WTC11 (cell line): ENCODE data around the gene APOL3. TPM values are rescaled to one million over a fixed set of nuclear protein-coding genes. Genes with fewer than 3 reads are reported as not detected.

Experiments used
- ATAC-seq: fragments of 200-7000 bp; cut with Tn5 transposase; 2 replicates; pipeline ENCODE4 v1.10.0; 2021; ENCODE audit warnings: mild to moderate bottlenecking, moderate library complexity
- CTCF ChIA-PET: fragments of 300-600 bp; sonication (Branson Sonifier 250); formaldehyde crosslinking; loops from one replicate; lab custom pipeline; 2021; ENCODE audit warnings: antibody characterized with exemption; lab: Charles Lee
- POLR2A ChIA-PET: fragments of 350-600 bp; sonication (Branson Sonifier 250); formaldehyde crosslinking; loops from one replicate; lab custom pipeline; 2021; ENCODE audit warnings: antibody characterized with exemption; lab: Charles Lee
- DNase-seq: peaks from one replicate; pipeline ENCODE4 v3.0.0; 2021; ENCODE audit warnings: low spot score
- H3K27ac Mint-ChIP-seq: 2 replicates; pipeline ENCODE4 v1.8.0; 2021; ENCODE audit warnings: mixed read lengths
- H3K27me3 Mint-ChIP-seq: 2 replicates; pipeline ENCODE4 v1.8.0; 2021; ENCODE audit warnings: low read depth, mild to moderate bottlenecking, moderate library complexity, mixed read lengths
- H3K36me3 Mint-ChIP-seq: 2 replicates; pipeline ENCODE4 v1.8.0; 2021; ENCODE audit warnings: mixed read lengths
- H3K4me1 Mint-ChIP-seq: 2 replicates; pipeline ENCODE4 v1.8.0; 2022; ENCODE audit warnings: mixed read lengths
- H3K4me3 Mint-ChIP-seq: 2 replicates; pipeline ENCODE4 v1.8.0; 2021; ENCODE audit warnings: mild to moderate bottlenecking, moderate library complexity, mixed read lengths
- H3K9me3 Mint-ChIP-seq: 2 replicates; pipeline ENCODE4 v1.8.0; 2021; ENCODE audit warnings: mixed read lengths
- ATF6 ChIP-seq: sonication (generic); formaldehyde crosslinking; IDR thresholded peaks from 2 replicates; pipeline ENCODE4 v1.8.1; 2023; ENCODE audit warnings: mild to moderate bottlenecking, missing genetic modification reagents
- CBFB ChIP-seq: sonication (generic); formaldehyde crosslinking; IDR thresholded peaks from 2 replicates; pipeline ENCODE4 v1.8.1; 2022; ENCODE audit warnings: mild to moderate bottlenecking, low read depth, missing genetic modification reagents
- CTCF ChIP-seq: fragments of 200-600 bp; IDR thresholded peaks from 2 replicates; pipeline ENCODE4 v1.8.0; 2022; ENCODE audit warnings: antibody characterized with exemption
- E2F1 ChIP-seq: sonication (generic); formaldehyde crosslinking; IDR thresholded peaks from 2 replicates; pipeline ENCODE4 v1.8.0; 2022; ENCODE audit warnings: mild to moderate bottlenecking, missing genetic modification reagents
- E2F4 ChIP-seq: sonication (generic); formaldehyde crosslinking; IDR thresholded peaks from 2 replicates; pipeline ENCODE4 v1.8.1; 2022; ENCODE audit warnings: low read depth, mild to moderate bottlenecking, moderate library complexity, missing genetic modification reagents, borderline replicate concordance
- E2F5 ChIP-seq: sonication (generic); formaldehyde crosslinking; IDR thresholded peaks from 2 replicates; pipeline ENCODE4 v1.8.1; 2022; ENCODE audit warnings: mild to moderate bottlenecking, moderate library complexity, missing genetic modification reagents
- FOXK1 ChIP-seq: sonication (generic); formaldehyde crosslinking; IDR thresholded peaks from 2 replicates; pipeline ENCODE4 v1.8.0; 2022; ENCODE audit warnings: mild to moderate bottlenecking, moderate library complexity, missing genetic modification reagents
- NFATC4 ChIP-seq: fragments of 250-450 bp; sonication (Bioruptor Pico); IDR thresholded peaks from 2 replicates; pipeline ENCODE4 v1.9.0; 2021; ENCODE audit warnings: mild to moderate bottlenecking
- NR1H2 ChIP-seq: sonication (generic); formaldehyde crosslinking; IDR thresholded peaks from 2 replicates; pipeline ENCODE4 v1.9.0; 2021; ENCODE audit warnings: mild to moderate bottlenecking, moderate library complexity, missing genetic modification reagents
- PREB ChIP-seq: sonication (generic); formaldehyde crosslinking; IDR thresholded peaks from 2 replicates; pipeline ENCODE4 v1.8.1; 2022; ENCODE audit warnings: mild to moderate bottlenecking, missing genetic modification reagents, moderate library complexity, borderline replicate concordance
- SMAD3 ChIP-seq: sonication (generic); formaldehyde crosslinking; IDR thresholded peaks from 2 replicates; pipeline ENCODE4 v1.8.0; 2022; ENCODE audit warnings: missing genetic modification reagents, mild to moderate bottlenecking, borderline replicate concordance
- SOX15 ChIP-seq: fragments of 250-450 bp; sonication (Bioruptor Pico); IDR thresholded peaks from 2 replicates; pipeline ENCODE4 v1.9.0; 2021; ENCODE audit warnings: mild to moderate bottlenecking
- TCF7 ChIP-seq: sonication (generic); formaldehyde crosslinking; IDR thresholded peaks from 2 replicates; pipeline ENCODE4 v1.8.0; 2022; ENCODE audit warnings: mild to moderate bottlenecking, low read depth, missing genetic modification reagents, moderate library complexity
- USF2 ChIP-seq: sonication (generic); formaldehyde crosslinking; IDR thresholded peaks from 2 replicates; pipeline ENCODE4 v1.8.1; 2023; ENCODE audit warnings: mild to moderate bottlenecking, missing genetic modification reagents, moderate library complexity
- ZMAT4 ChIP-seq: fragments of 250-450 bp; sonication (Bioruptor Pico); IDR thresholded peaks from 2 replicates; pipeline ENCODE4 v1.9.0; 2021; ENCODE audit warnings: mild to moderate bottlenecking
- ZNF512 ChIP-seq: sonication (generic); formaldehyde crosslinking; IDR thresholded peaks from 2 replicates; pipeline ENCODE4 v1.8.1; 2022; ENCODE audit warnings: missing genetic modification reagents, borderline replicate concordance
- ZNF532 ChIP-seq: fragments of 250-450 bp; sonication (Bioruptor Pico); IDR thresholded peaks from 2 replicates; pipeline ENCODE4 v1.9.0; 2021; ENCODE audit warnings: mild to moderate bottlenecking, borderline replicate concordance
- ZNF671 ChIP-seq: fragments of 250-450 bp; sonication (Bioruptor Pico); IDR thresholded peaks from 2 replicates; pipeline ENCODE4 v1.8.0; 2021; ENCODE audit warnings: mild to moderate bottlenecking
- total RNA-seq: library from RNA; stranded (reverse); gene quantifications from 3 replicates; pipeline ENCODE4 v1.2.3, GENCODE V29; 2021

The APOL3 gene
- total RNA-seq, 1 experiment from 2014 or later: 0.26 TPM

- TF ChIP-seq ZNF532 (CRISPR knock-in tag) (no peak), PREB (CRISPR knock-in tag) (no peak), CTCF (no peak), ZMAT4 (CRISPR knock-in tag) (no peak), SMAD3 (no peak)
- TF ChIP-seq, all 79 proteins: peak for 0
Measured at GRCh38 chr22:36165141-36165540, 4.6 kb upstream of the APOL3 start (continued).

GRCh38 chr22:36164621-36165020 lies 4.1 kb upstream of the APOL3 start:
- DNase-seq (no peak), ATAC-seq (no peak)
- Mint-ChIP-seq H3K4me3 (no peak overlapping the region), H3K27me3 (no peaks in the 10 kb centered on the region), H3K9me3 (peaks cover 16% of the 10 kb centered on the region), H3K4me1 (peaks cover 24% of the 10 kb centered on the region), H3K27ac (no peak overlapping the region), H3K36me3 (peaks cover 6% of the 10 kb centered on the region)
- POLR2A ChIA-PET: no interaction called here
- CTCF ChIA-PET: interaction anchor here (0.6 to 1.2 kb wide), 2 partner anchors 18 to 28 kb away, joined by 3 read pairs; no protein-coding TSS in a partner anchor
- TF ChIP-seq NFATC4 (CRISPR knock-in tag) (no peak), ATF6 (no peak), E2F5 (CRISPR knock-in tag) (no peak), NR1H2 (CRISPR knock-in tag) (no peak), USF2 (CRISPR knock-in tag) (no peak), E2F1 (CRISPR knock-in tag) (no peak), ZNF671 (CRISPR knock-in tag) (no peak), FOXK1 (CRISPR knock-in tag) (no peak), SOX15 (CRISPR knock-in tag) (no peak), CBFB (no peak), E2F4 (CRISPR knock-in tag) (no peak), ZNF512 (CRISPR knock-in tag) (no peak), TCF7 (CRISPR knock-in tag) (no peak)
